HCEC 1CT (cell line): ENCODE data around the gene STEAP3.
A peak's percentile ranks its signal among the peaks of the same experiment; 100 is the strongest.

Experiments
- DNase-seq: peaks from one replicate; pipeline ENCODE4 v3.0.0-alpha.2; 2017

The STEAP3 gene

GRCh38 chr2:119228136-119228535, 4.5 kb downstream of the STEAP3 start:
- no peak for DNase-seq

DNA sequence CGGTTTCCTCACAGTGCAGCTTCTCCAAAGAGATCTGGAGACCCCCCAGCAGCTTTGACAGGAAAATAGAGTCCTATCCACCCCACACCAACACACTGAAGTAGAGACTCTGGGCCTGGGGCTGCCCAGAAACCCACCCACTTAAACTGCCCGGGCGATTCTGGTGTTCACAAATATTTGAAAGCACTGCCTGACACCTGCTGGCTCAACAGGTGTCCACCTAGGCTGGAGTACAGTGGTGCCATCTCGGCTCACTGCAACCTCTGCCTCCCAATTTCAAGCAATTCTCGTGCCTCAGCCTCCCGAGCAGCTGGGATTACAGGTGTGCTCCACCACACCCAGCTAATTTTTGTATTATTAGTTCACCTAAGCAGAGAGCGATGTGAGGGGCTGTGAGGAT, 5.3 kb downstream of the STEAP3 start:
- DNase-seq: no peak

DNA sequence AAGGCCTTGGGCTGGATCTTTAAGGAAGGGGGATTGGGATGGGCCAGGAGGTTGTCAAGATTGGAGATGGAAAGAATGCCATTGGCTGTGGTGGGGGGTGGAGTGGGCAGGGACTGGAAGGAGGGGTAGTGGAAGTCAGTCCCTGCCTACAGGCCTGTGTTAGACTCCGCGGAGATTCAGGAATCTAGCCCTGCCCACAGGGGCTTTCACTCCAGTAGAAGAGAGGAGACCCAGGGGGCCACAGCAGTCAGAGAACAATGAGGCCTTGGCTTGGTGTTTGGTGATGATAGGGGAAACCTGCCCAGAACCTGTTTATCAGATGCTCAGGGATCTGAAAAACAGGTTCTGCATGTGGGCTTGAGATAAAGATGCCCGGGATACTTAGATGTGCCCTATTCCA, 6.1 kb downstream of the STEAP3 start:
- DNase-seq: no peak

DNA sequence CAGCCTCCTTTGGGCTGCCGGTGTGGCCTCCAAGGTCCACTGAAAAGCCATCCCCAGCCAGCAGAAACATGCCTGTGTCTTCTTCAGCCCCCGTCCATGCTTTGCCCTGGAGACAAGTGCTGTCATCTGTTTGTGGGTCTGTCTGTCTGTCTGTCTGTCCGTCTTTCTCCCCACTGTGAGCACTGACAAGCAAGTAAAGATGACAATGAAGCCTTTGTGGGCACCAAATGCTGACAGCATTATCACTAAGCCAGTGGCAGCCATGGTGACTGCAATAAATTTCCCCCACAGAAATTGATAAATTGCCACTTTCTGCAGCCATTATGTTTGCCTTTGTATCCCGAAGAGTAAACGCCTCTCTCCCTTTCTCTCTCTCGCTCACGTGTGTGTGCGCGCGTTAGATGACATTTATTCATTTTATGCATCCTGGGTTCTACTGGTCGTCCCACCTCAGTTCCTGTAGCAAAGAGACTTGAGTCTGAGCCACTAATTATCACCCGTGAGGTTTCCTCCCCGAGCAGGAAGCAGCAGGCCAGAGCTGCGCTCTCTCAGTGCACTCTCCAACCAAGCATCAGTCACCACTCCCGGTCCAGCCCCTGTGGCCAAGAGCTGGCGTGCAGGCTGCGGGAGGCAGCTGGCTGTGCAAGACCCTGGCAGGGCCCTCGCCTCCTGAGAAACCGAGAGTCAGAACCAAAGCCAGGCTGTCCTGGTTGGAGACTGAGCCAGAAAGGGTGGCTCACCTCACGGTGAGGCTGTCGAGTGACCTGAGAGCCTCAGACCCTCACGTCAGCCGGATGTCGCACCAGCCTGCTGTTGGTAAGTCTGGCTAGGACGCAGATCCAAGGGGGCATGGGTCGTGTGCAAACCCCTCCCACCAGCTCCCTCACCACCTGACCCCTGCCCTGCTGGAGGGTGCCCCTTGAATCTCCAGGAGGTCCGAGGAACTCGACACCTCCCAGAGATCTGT, 6.9 kb downstream of the STEAP3 start:
- no peak for DNase-seq

GRCh38 chr2:119231975-119232665, 8.5 kb downstream of the STEAP3 start:
- DNase-seq: peak; percentile 70

- DNase-seq: no peak
Observed at GRCh38 chr2:119232666-119232993, 9.0 kb downstream of the STEAP3 start.

- DNase-seq: peak; percentile 91
Observed at GRCh38 chr2:119233326-119234020, 9.8 kb downstream of the STEAP3 start.

- peak; percentile 38 for DNase-seq
Observed at GRCh38 chr2:119234021-119235019, 10.7 kb downstream of the STEAP3 start.

DNA sequence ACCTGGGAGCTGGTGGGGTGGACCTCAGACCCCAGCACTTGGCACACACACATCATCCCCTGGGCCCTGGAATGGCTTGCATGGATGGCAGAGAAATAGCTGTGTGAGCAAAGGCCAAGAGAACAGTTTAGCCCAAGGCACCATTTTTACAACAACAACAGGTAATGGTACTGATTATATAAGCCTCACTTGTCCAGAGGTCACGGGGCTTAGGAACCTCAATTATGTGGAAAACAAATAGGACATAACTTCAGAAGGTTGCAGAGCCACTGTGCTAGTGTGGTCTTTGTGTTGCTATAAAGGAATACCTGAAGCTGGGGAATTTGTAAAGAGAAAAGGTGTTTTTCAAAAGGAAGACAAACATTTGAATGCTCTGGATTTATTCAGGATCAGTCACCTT, 13.2 kb downstream of the STEAP3 start:
- no peak for DNase-seq

GRCh38 chr2:119240311-119241204, 16.9 kb downstream of the STEAP3 start:
- DNase-seq: peak; percentile 84

DNA sequence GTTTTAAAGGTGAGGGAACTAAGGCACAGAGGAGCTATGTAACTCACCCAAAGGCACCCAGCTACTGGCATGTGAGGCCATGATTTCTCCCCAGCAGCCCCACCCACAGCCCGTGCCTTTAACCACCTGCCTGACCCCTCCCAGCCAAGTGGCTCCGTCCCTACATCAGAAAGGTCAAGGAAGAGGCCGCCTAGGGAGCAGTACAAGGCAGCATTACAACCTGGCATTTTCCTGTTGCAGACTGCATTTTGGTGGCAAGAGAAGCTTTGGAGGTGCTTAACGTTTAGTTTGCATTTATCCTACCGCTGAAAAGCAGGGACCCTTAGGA, 17.5 kb downstream of the STEAP3 start:
- DNase-seq: no peak

DNA sequence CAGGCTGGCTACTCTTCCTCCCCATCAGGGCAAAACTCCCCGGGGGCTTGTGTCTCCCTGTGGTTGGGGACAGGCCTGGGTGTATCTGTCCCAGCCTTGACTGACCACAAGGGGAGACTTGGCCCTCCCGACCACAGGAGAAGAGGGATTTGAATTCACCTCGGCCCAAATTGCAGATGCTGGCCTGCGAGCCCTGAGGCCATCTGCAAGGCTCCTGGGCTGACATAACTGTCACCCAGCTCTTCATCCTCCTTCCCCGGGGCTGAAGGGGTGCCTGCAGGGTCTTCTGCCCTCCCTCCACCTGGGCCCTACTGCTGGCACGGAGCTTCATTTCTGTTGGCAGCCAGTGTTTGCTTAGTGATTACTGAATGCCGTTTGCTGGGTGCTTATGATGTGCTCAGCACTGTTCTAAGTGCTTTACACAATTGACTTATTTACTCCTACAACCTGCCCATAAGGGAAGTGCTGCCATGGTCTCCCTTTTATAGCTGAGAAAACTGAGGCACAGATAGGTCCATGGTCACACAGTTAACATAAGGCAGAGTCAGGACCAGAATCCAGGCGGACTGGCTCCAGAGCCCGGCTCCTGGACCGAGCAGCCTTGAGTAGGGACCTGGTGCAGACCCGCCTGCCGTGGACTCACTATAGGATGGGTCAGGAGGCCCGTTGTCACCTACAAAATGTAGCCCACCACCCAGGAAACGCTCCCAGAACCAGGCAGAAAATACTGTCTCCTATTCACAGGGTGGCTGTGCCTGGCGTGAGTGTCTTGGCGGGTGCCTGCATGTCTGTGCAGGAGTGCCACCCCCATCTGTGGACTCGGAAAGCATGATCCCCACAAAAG, 18.9 kb downstream of the STEAP3 start:
- DNase-seq: no peak

DNA sequence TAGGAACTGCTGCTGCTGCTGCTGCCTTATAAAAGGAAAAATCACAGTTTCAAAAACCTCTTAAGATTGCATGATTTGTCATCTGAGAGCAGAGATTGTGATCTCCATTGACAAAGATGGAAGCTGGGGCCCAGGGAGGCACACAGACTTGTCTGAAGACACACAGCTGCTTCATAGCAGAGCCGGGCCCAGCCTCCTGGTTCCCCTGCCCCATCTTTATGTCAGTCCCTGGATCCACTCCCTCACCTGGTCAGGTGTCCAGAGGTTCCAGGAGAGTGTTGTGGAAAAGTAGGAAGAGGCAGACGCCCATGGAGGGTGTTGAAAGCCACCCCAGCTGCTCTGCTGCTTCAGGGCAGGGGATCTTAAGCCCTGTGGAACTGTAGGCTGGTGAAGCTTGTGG, 20.0 kb downstream of the STEAP3 start:
- DNase-seq: no peak

DNA sequence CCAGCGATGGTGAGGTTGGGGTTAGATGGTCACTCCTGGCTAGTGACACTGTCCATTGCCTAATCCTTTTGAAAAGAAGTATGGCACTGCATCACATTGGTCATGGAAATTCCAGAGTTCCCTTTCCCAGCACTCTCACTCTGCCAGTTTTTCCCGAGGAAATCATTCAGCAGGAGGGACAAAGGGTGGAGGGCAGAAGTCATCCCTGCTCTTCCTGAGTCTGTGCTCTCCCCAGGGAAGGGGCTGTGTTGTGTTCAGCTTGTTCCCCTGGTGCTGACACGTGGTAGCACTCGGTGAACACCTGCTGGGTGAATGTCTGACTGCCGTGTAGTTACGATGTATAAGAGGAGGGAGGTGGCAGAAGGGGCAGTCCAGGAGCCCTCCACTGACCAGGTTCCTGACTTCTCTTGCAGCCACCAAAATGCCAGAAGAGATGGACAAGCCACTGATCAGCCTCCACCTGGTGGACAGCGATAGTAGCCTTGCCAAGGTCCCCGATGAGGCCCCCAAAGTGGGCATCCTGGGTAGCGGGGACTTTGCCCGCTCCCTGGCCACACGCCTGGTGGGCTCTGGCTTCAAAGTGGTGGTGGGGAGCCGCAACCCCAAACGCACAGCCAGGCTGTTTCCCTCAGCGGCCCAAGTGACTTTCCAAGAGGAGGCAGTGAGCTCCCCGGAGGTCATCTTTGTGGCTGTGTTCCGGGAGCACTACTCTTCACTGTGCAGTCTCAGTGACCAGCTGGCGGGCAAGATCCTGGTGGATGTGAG, 21.6 kb downstream of the STEAP3 start:
- no peak for DNase-seq

- no peak for DNase-seq
Observed at GRCh38 chr2:119245841-119246230, 22.2 kb downstream of the STEAP3 start.

DNA sequence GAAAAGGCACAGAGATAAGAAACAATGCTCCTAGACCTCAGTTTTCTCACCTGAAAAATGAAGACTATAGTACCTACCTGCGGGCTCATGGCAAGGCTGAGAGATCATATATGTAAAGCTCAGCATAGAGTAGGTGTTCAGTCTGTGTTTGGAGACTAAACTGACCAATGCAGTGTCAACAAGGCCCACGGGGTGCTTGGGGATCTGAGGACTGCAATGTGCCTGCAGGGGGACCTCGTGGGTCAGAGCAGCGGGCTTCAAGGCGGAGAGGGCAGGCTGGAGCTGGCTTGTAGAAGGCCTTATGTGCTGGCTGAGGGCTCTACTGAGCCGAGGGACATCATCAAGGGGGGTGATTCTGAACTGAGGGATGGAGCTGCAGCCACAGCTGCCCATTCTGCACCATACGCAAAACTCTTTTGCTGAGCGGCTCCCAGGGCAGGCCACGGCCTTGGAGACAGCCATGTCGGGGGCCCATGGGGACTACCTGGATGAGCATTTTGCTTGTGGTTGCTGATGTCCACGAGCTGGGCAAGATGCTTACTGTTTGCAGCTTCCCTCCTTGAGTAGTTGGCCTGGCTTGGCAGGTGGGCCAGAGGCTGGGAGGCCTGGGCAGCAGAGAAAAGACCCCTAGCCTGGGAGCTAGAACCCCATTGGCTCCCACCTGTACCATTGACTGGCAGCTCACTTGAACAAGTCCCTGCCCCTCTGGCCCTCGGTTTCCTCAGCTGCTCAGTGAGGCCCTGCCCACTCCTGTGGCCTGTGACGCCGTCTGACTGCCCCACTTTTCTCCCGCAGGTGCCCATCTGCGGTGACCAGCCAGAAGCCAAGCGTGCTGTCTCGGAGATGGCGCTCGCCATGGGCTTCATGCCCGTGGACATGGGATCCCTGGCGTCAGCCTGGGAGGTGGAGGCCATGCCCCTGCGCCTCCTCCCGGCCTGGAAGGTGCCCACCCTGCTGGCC, 23.5 kb downstream of the STEAP3 start:
- no peak for DNase-seq

- no peak for DNase-seq
Observed at GRCh38 chr2:119247844-119248271, 24.2 kb downstream of the STEAP3 start.

DNA sequence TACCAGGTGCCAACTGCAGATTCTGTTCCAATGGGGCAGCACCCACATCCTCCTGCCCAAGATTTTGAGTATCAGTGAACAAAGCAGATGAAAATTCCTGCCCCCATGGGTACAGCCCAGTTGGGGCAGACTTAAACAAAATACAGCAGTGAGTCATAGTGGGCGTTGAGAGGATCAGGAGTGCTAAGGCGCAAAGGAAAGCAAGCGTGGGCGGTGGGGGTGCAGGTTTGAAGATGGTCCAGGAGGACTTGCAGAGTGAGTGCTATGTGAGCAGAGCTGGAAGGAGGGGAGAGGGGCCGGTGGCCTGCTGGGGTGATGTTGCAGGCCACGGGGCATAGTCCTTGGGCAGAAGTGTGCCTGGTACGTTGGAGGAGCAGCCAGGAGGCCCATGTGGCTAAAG, 24.7 kb downstream of the STEAP3 start:
- peak; percentile 76 for DNase-seq
